Fibroblast of lung (primary cell): ENCODE measurements around the gene DPM2. TPM values are rescaled to one million over a fixed set of nuclear protein-coding genes. Genes with fewer than 3 reads are reported as not detected.

Experiments used
- DNase-seq, 2 donors: peaks; one replicate each; pipeline versions ENCODE4 v3.0.0 to v3.0.0-alpha.2; 2010; ENCODE audit warnings: low read depth in 2 of 2
- H2AFZ ChIP-seq: 2 replicates; pipeline ENCODE4 v1.5.1; 2012; ENCODE audit warnings: low read length, control low read depth, inconsistent platforms
- H3K27ac ChIP-seq: 2 replicates; pipeline ENCODE4 v1.5.1; 2011; ENCODE audit warnings: low read length, control low read depth; ENCODE audit not compliant: insufficient read depth
- H3K27me3 ChIP-seq: 2 replicates; pipeline ENCODE4 v1.5.1; 2011; ENCODE audit warnings: mild to moderate bottlenecking, low read length; ENCODE audit not compliant: control insufficient read depth, insufficient read depth
- H3K36me3 ChIP-seq: 2 replicates; pipeline ENCODE4 v1.5.1; 2011; ENCODE audit warnings: low read length; ENCODE audit not compliant: control insufficient read depth, insufficient read depth
- H3K4me1 ChIP-seq: 2 replicates; pipeline ENCODE4 v1.5.1; 2011; ENCODE audit warnings: low read length; ENCODE audit not compliant: control insufficient read depth, insufficient read depth; ENCODE audit errors: extremely low read depth
- H3K4me2 ChIP-seq: 2 replicates; pipeline ENCODE4 v1.5.1; 2011; ENCODE audit warnings: low read length, control low read depth; ENCODE audit not compliant: insufficient read depth; ENCODE audit errors: extremely low read depth
- H3K4me3 ChIP-seq, 4 experiments: fragments of 200-600 bp in 1 of 4; sonication (generic) in 1 of 4; replicated peaks in 1 of 4; 2 replicates each; pipeline ENCODE4 v1.5.1; 2011 to 2016; ENCODE audit warnings: low read length in 4 of 4, low read depth in 3 of 4, mild to moderate bottlenecking in 3 of 4, control low read depth in 2 of 4, inconsistent platforms in 1 of 4, mixed read lengths in 1 of 4; ENCODE audit not compliant: insufficient read depth in 1 of 4; ENCODE audit errors: control extremely low read depth in 1 of 4
- H3K79me2 ChIP-seq: 2 replicates; pipeline ENCODE4 v1.5.1; 2012; ENCODE audit warnings: mild to moderate bottlenecking, low read length, inconsistent platforms; ENCODE audit not compliant: control insufficient read depth, insufficient read depth
- H3K9ac ChIP-seq: 2 replicates; pipeline ENCODE4 v1.5.1; 2011; ENCODE audit warnings: mild to moderate bottlenecking, low read length, control low read depth; ENCODE audit not compliant: insufficient read depth
- H3K9me3 ChIP-seq: 2 replicates; pipeline ENCODE4 v1.5.1; 2012; ENCODE audit warnings: low read depth, low read length; ENCODE audit not compliant: control insufficient read depth, insufficient read depth
- H4K20me1 ChIP-seq: 2 replicates; pipeline ENCODE4 v1.5.1; 2011; ENCODE audit warnings: low read length; ENCODE audit not compliant: control insufficient read depth, insufficient read depth; ENCODE audit errors: extremely low read depth
- EZH2 ChIP-seq: IDR thresholded peaks from 2 replicates; pipeline ENCODE4 v1.5.1; 2012; ENCODE audit warnings: low read length, control low read depth, mild to moderate bottlenecking; ENCODE audit errors: missing control alignments
- polyA plus RNA-seq, 2 donors: library from polyadenylated mRNA; depleted of rRNA in 1 of 2; stranded (reverse) in 1 of 2; unstranded in 1 of 2; fragments of >200 nt; gene quantifications; 2 replicates each; pipeline ENCODE4 v1.2.1, GENCODE V29; 2011 to 2012; ENCODE audit warnings: missing spikeins in 1 of 2
- total RNA-seq: library from RNA; depleted of rRNA; stranded (reverse); fragments of >200 nt; gene quantifications from 2 replicates; pipeline ENCODE4 v1.2.1, GENCODE V29; 2014
- TF ChIP-seq, protein P1 (sequence below), 2 donors: IDR thresholded peaks in 1 of 2; conservative IDR thresholded peaks in 1 of 2; 1 replicate in 1 of 2; 2 replicates in 1 of 2; pipeline ENCODE4 v1.5.1; 2011 to 2012; ENCODE audit warnings: low read length in 2 of 2, control low read depth in 1 of 2, inconsistent platforms in 1 of 2, low read depth in 1 of 2, mild to moderate bottlenecking in 1 of 2

The DPM2 gene
- total and polyA plus RNA-seq, 2 donors (not counting 1 experiment from before 2014, with no cell fraction given): 11.7 to 24.1 TPM

DNA sequence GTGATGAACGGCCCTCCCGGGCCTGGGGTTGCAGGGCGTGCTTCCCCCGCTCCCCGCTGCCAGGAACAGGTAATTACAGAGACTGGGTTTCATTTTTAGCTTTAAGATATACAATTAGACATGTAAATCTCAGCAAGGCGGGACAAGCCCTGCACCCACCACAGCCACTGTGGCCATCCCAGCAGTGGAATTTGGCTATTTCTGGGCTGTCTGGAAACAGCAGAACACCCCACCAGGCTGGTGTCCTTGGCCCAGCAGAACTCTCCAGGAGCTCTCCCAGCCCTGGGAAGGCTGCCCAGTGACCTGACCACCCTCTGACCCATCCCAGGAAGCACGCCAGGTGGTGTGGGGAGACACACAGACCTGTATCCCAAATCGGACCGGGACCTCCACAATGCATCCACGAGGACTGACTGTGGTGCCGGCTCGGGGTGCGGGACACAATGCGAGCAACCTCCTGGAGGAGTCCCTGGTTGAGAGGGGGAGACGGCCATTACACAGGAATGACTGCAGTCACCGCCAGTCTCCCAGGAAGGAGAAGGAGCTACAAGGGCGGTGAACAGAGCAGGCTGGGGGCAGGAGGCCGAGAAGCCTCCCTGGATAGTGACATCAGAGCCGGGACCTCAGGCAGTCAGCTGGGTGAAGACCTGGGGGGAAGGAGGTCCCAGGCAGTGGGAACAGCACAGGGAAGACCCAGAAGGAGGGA lies 25.9 kb upstream of the DPM2 start:
- Histone ChIP-seq H3K27ac (no peak overlapping the region), H3K27me3 (no peaks in the 10 kb centered on the region), H2AFZ (no peak overlapping the region), H3K4me3 (no peak overlapping the region), H3K79me2 (peaks cover 26% of the 10 kb centered on the region), H4K20me1 (no peaks in the 10 kb centered on the region), H3K36me3 (peaks cover 1% of the 10 kb centered on the region), H3K4me2 (no peak overlapping the region), H3K9me3 (no peaks in the 10 kb centered on the region), H3K4me1 (peaks cover 35% of the 10 kb centered on the region), H3K9ac (no peak overlapping the region)
- DNase-seq: no peak
- TF ChIP-seq, protein P1, sequence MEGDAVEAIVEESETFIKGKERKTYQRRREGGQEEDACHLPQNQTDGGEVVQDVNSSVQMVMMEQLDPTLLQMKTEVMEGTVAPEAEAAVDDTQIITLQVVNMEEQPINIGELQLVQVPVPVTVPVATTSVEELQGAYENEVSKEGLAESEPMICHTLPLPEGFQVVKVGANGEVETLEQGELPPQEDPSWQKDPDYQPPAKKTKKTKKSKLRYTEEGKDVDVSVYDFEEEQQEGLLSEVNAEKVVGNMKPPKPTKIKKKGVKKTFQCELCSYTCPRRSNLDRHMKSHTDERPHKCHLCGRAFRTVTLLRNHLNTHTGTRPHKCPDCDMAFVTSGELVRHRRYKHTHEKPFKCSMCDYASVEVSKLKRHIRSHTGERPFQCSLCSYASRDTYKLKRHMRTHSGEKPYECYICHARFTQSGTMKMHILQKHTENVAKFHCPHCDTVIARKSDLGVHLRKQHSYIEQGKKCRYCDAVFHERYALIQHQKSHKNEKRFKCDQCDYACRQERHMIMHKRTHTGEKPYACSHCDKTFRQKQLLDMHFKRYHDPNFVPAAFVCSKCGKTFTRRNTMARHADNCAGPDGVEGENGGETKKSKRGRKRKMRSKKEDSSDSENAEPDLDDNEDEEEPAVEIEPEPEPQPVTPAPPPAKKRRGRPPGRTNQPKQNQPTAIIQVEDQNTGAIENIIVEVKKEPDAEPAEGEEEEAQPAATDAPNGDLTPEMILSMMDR (conservative IDR thresholded peaks at IDR 0.05 in 1 of 2, IDR thresholded peaks at IDR 0.05 in 1 of 2; ENCODE audit: low read depth in 1 of 2, low read length in 2 of 2): no peak
- TF ChIP-seq EZH2: no peak

DNA sequence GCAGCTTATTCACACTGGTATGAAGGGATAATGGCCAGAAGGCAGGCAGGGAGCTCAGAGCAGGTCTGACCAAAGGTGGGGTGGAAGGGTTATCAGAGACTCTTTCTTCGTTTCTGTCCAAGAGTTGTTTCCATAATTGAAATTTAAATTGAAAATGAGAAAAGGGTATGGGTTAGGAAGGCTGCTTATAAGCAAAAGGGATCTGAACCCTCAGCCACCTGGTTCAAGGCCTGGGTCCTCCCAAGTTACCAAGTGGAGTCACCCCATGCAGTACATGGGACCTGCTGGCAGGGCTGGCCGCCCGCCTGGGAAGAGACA lies 25.3 kb upstream of the DPM2 start:
- Histone ChIP-seq H4K20me1 (no peaks in the 10 kb centered on the region), H3K4me3 (no peak overlapping the region), H2AFZ (no peak overlapping the region), H3K79me2 (peaks cover 23% of the 10 kb centered on the region), H3K4me1 (peaks cover 30% of the 10 kb centered on the region), H3K36me3 (peaks cover 1% of the 10 kb centered on the region), H3K27me3 (no peaks in the 10 kb centered on the region), H3K9ac (no peak overlapping the region), H3K9me3 (no peaks in the 10 kb centered on the region), H3K27ac (no peak overlapping the region), H3K4me2 (no peak overlapping the region)
- DNase-seq: no peak
- no peak for TF ChIP-seq EZH2
- TF ChIP-seq, protein P1 (conservative IDR thresholded peaks at IDR 0.05 in 1 of 2, IDR thresholded peaks at IDR 0.05 in 1 of 2; ENCODE audit: low read depth in 1 of 2, low read length in 2 of 2): no peak

DNA sequence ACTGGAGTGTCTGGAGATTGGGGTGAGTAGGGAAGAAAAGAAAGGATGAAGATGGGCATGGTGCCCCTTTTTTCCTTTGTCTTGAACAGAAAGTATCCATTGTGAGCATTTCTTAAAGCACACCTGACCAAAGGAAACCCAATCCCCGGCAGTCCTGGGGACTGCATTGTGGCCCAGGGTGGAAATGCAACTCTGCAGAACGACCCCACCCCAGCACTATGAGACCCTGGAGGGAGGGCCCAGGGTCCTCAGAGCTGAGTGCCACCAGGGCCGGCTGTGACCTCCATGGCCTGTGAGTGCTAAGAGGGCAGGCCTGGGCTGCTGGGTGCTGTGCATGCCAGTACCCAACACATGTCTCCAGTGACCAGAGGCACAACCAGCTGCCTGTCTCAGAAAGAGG lies 24.6 kb upstream of the DPM2 start:
- H3K4me2 ChIP-seq: no peak overlapping the region
- no peak overlapping the region for H3K9ac ChIP-seq
- H4K20me1 ChIP-seq: no peaks in the 10 kb centered on the region
- no peaks in the 10 kb centered on the region for H3K27me3 ChIP-seq
- no peak overlapping the region for H2AFZ ChIP-seq
- TF ChIP-seq, protein P1 (conservative IDR thresholded peaks at IDR 0.05 in 1 of 2, IDR thresholded peaks at IDR 0.05 in 1 of 2; ENCODE audit: low read depth in 1 of 2, low read length in 2 of 2): no peak
- TF ChIP-seq EZH2: no peak
- no peak overlapping the region for H3K4me3 ChIP-seq
- no peak overlapping the region for H3K27ac ChIP-seq
- H3K79me2 ChIP-seq: peaks cover 18% of the 10 kb centered on the region
- DNase-seq: no peak
- H3K36me3 ChIP-seq: no peaks in the 10 kb centered on the region
- no peaks in the 10 kb centered on the region for H3K9me3 ChIP-seq
- peaks cover 23% of the 10 kb centered on the region for H3K4me1 ChIP-seq
